Fibroblast of lung (primary cell): ENCODE data around the gene TIPIN.

Experiments used
- EZH2 ChIP-seq: IDR thresholded peaks from 2 replicates; pipeline ENCODE4 v1.5.1; 2012; ENCODE audit warnings: low read length, control low read depth, mild to moderate bottlenecking; ENCODE audit errors: missing control alignments
- TF ChIP-seq, protein P1 (sequence below), 2 donors: IDR thresholded peaks in 1 of 2; conservative IDR thresholded peaks in 1 of 2; 1 replicate in 1 of 2; 2 replicates in 1 of 2; pipeline ENCODE4 v1.5.1; 2011 to 2012; ENCODE audit warnings: low read length in 2 of 2, control low read depth in 1 of 2, inconsistent platforms in 1 of 2, low read depth in 1 of 2, mild to moderate bottlenecking in 1 of 2

GRCh38 chr15:66294932-66295235 is 61.6 kb downstream of the TIPIN start:
- TF ChIP-seq EZH2, result no peak
- TF ChIP-seq, protein P1, sequence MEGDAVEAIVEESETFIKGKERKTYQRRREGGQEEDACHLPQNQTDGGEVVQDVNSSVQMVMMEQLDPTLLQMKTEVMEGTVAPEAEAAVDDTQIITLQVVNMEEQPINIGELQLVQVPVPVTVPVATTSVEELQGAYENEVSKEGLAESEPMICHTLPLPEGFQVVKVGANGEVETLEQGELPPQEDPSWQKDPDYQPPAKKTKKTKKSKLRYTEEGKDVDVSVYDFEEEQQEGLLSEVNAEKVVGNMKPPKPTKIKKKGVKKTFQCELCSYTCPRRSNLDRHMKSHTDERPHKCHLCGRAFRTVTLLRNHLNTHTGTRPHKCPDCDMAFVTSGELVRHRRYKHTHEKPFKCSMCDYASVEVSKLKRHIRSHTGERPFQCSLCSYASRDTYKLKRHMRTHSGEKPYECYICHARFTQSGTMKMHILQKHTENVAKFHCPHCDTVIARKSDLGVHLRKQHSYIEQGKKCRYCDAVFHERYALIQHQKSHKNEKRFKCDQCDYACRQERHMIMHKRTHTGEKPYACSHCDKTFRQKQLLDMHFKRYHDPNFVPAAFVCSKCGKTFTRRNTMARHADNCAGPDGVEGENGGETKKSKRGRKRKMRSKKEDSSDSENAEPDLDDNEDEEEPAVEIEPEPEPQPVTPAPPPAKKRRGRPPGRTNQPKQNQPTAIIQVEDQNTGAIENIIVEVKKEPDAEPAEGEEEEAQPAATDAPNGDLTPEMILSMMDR (conservative IDR thresholded peaks at IDR 0.05 in 1 of 2, IDR thresholded peaks at IDR 0.05 in 1 of 2; ENCODE audit: low read depth in 1 of 2, low read length in 2 of 2), result no peak
